ENCODE data around the gene NFE2L1.
"Not testable (repeated sequence)": the region's sequence is repeated elsewhere in the genome, so short reads cannot be mapped to it uniquely, and the experiment has no call there.

The NFE2L1 gene

GRCh38 chr17:48021934-48022333 lies 26.2 kb upstream of the NFE2L1 start:
- in situ Hi-C loops (cut with MboI; ENCODE audit: low pct_unique_long_range_greater_than_20kb, low sequenced_read_pairs), result no loop called here
- no peak for DNase-seq

GRCh38 chr17:48022901-48023300 lies 25.3 kb upstream of the NFE2L1 start:
- in situ Hi-C loops (cut with MboI; ENCODE audit: low pct_unique_long_range_greater_than_20kb, low sequenced_read_pairs), result no loop called here
- DNase-seq, result no peak

- in situ Hi-C loops (cut with MboI; ENCODE audit: low pct_unique_long_range_greater_than_20kb, low sequenced_read_pairs), result no loop called here
- DNase-seq, result peak; percentile 68
These were observed 24.6 kb upstream of the NFE2L1 start for GRCh38 chr17:48023400-48024148.

GRCh38 chr17:48024149-48025039 lies 23.8 kb upstream of the NFE2L1 start:
- in situ Hi-C loops (cut with MboI; ENCODE audit: low pct_unique_long_range_greater_than_20kb, low sequenced_read_pairs), result no loop called here
- no peak for DNase-seq

GRCh38 chr17:48025040-48025903 lies 22.9 kb upstream of the NFE2L1 start:
- in situ Hi-C loops (cut with MboI; ENCODE audit: low pct_unique_long_range_greater_than_20kb, low sequenced_read_pairs), result no loop called here
- DNase-seq, result peak; percentile 95

- DNase-seq, result no peak
- in situ Hi-C loops (cut with MboI; ENCODE audit: low pct_unique_long_range_greater_than_20kb, low sequenced_read_pairs), result no loop called here
These were observed 22.2 kb upstream of the NFE2L1 start for GRCh38 chr17:48025904-48026501.

- in situ Hi-C loops (cut with MboI; ENCODE audit: low pct_unique_long_range_greater_than_20kb, low sequenced_read_pairs), result no loop called here
- peak; percentile 91 for DNase-seq
These were observed 21.4 kb upstream of the NFE2L1 start for GRCh38 chr17:48026502-48027321.

- DNase-seq, result no peak
- in situ Hi-C loops (cut with MboI; ENCODE audit: low pct_unique_long_range_greater_than_20kb, low sequenced_read_pairs), result no loop called here
These were observed 20.7 kb upstream of the NFE2L1 start for GRCh38 chr17:48027322-48027981.

- in situ Hi-C loops (cut with MboI; ENCODE audit: low pct_unique_long_range_greater_than_20kb, low sequenced_read_pairs), result no loop called here
- no peak for DNase-seq
These were observed 19.4 kb upstream of the NFE2L1 start for GRCh38 chr17:48028736-48029135.

GRCh38 chr17:48030531-48030930 lies 17.6 kb upstream of the NFE2L1 start:
- no peak for DNase-seq
- in situ Hi-C loops (cut with MboI; ENCODE audit: low pct_unique_long_range_greater_than_20kb, low sequenced_read_pairs), result loop anchor here (10.0 kb wide), 1 partner anchor 94 kb away; no protein-coding TSS in a partner anchor

- DNase-seq, result no peak
- in situ Hi-C loops (cut with MboI; ENCODE audit: low pct_unique_long_range_greater_than_20kb, low sequenced_read_pairs), result loop anchor here (10.0 kb wide), 1 partner anchor 93 kb away; no protein-coding TSS in a partner anchor
These were observed 16.2 kb upstream of the NFE2L1 start for GRCh38 chr17:48031966-48032365.

GRCh38 chr17:48034734-48035133 lies 13.4 kb upstream of the NFE2L1 start:
- not testable (repeated sequence) for DNase-seq
- in situ Hi-C loops (cut with MboI; ENCODE audit: low pct_unique_long_range_greater_than_20kb, low sequenced_read_pairs), result loop anchor here (10.0 kb wide), 1 partner anchor 90 kb away; no protein-coding TSS in a partner anchor

GRCh38 chr17:48036693-48037035 lies 11.5 kb upstream of the NFE2L1 start:
- DNase-seq, result no peak
- in situ Hi-C loops (cut with MboI; ENCODE audit: low pct_unique_long_range_greater_than_20kb, low sequenced_read_pairs), result loop anchor here (10.0 kb wide), 1 partner anchor 88 kb away; no protein-coding TSS in a partner anchor

GRCh38 chr17:48037036-48037837 lies 10.9 kb upstream of the NFE2L1 start, which contains the start of gene COPZ2:
TSS of gene COPZ2 (minus strand) at chr17:48037797. CDS start at chr17:48037777, 20 bp downstream.
- in situ Hi-C loops (cut with MboI; ENCODE audit: low pct_unique_long_range_greater_than_20kb, low sequenced_read_pairs), result loop anchor here (10.0 kb wide), 1 partner anchor 88 kb away; no protein-coding TSS in a partner anchor
- DNase-seq, result no peak

- no peak for DNase-seq
- in situ Hi-C loops (cut with MboI; ENCODE audit: low pct_unique_long_range_greater_than_20kb, low sequenced_read_pairs), result loop anchor here (10.0 kb wide), 1 partner anchor 87 kb away; no protein-coding TSS in a partner anchor
These were observed 10.3 kb upstream of the NFE2L1 start for GRCh38 chr17:48037838-48038323.

- no peak for DNase-seq
- in situ Hi-C loops (cut with MboI; ENCODE audit: low pct_unique_long_range_greater_than_20kb, low sequenced_read_pairs), result loop anchor here (10.0 kb wide), 1 partner anchor 86 kb away; no protein-coding TSS in a partner anchor
These were observed 9.5 kb upstream of the NFE2L1 start for GRCh38 chr17:48038687-48039086.
